Activated CD4-positive, alpha-beta T cell treated with anti-CD3 and anti-CD28 coated beads for 24 hours (primary cell): ENCODE measurements around the gene CNGA4.

Experiments used
- DNase-seq, 2 donors: peaks; one replicate each; pipeline ENCODE4 v3.0.0-alpha.2; 2020; ENCODE audit warnings: low read depth in 2 of 2

Gene CNGA4, protein sequence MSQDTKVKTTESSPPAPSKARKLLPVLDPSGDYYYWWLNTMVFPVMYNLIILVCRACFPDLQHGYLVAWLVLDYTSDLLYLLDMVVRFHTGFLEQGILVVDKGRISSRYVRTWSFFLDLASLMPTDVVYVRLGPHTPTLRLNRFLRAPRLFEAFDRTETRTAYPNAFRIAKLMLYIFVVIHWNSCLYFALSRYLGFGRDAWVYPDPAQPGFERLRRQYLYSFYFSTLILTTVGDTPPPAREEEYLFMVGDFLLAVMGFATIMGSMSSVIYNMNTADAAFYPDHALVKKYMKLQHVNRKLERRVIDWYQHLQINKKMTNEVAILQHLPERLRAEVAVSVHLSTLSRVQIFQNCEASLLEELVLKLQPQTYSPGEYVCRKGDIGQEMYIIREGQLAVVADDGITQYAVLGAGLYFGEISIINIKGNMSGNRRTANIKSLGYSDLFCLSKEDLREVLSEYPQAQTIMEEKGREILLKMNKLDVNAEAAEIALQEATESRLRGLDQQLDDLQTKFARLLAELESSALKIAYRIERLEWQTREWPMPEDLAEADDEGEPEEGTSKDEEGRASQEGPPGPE

GRCh38 chr11:6238902-6239301, at the start of gene CNGA4:
Gene CNGA4 (plus strand): TSS chr11:6239089. CDS start chr11:6239207, 118 bp downstream.
- DNase-seq: no peak

- no peak for DNase-seq
Measured at GRCh38 chr11:6191742-6192141, 47.1 kb upstream of the CNGA4 start.

- DNase-seq: no peak
Measured at GRCh38 chr11:6194065-6194581, 44.8 kb upstream of the CNGA4 start.

GRCh38 chr11:6196396-6196795, 42.5 kb upstream of the CNGA4 start:
- DNase-seq: no peak

- no peak for DNase-seq
Measured at GRCh38 chr11:6197466-6198200, 41.3 kb upstream of the CNGA4 start.

DNA sequence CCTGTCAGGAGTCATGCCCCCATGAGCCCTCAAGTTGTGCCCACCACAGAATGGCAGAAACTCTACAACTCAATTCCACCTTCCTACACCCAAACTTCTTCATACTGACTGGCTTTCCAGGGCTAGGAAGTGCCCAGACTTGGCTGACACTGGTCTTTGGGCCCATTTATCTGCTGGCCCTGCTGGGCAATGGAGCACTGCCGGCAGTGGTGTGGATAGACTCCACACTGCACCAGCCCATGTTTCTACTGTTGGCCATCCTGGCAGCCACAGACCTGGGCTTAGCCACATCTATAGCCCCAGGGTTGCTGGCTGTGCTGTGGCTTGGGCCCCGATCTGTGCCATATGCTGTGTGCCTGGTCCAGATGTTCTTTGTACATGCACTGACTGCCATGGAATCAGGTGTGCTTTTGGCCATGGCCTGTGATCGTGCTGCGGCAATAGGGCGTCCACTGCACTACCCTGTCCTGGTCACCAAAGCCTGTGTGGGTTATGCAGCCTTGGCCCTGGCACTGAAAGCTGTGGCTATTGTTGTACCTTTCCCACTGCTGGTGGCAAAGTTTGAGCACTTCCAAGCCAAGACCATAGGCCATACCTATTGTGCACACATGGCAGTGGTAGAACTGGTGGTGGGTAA, 39.6 kb upstream of the CNGA4 start, which contains the start of gene OR52W1:
Gene OR52W1 (plus strand): TSS at position 51 of the 637 bp plus-strand sequence. CDS start 0 bp downstream, at position 51.
- DNase-seq: no peak

DNA sequence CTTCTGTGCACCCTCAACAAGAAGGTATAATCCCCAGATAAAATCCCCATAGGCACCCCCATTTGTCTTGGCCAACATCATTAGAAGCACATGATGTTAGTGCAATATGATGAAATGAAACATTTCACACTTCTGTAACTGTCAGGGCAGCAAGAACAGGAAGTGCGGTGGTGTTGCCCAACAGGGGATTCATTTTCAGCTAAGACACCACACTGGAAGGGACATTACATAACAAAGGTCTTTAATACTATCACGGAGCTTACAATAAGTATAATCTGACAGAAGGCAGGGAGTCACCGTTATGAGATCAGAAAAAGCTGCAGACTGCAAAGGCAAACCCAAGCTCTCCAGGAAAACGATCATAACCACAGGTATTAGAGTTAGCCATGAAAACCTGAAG, 37.9 kb upstream of the CNGA4 start:
- no peak for DNase-seq

- DNase-seq: no peak
Measured at GRCh38 chr11:6201481-6201880, 37.4 kb upstream of the CNGA4 start.

- no peak for DNase-seq
Measured at GRCh38 chr11:6202041-6202440, 36.8 kb upstream of the CNGA4 start.

- no peak for DNase-seq
Measured at GRCh38 chr11:6203327-6203726, 35.6 kb upstream of the CNGA4 start.

DNA sequence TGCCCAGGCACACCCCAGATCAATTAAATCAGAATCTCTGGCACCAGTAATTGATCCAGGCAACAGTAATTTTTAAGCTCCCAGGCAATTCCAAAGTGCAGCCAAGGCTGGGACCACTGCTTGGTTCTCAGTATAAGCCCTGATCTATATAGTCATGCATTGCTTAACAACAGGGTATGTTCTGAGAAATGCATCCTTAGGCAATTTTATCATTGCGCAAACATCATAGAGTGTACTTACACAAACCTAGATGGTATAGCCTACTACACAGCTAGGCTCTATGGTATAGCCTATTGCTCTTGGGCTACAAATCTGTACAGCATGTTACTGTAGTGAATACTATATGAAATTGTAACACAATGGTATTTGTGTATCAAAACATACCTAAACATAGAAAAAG, 34.2 kb upstream of the CNGA4 start:
- no peak for DNase-seq

DNA sequence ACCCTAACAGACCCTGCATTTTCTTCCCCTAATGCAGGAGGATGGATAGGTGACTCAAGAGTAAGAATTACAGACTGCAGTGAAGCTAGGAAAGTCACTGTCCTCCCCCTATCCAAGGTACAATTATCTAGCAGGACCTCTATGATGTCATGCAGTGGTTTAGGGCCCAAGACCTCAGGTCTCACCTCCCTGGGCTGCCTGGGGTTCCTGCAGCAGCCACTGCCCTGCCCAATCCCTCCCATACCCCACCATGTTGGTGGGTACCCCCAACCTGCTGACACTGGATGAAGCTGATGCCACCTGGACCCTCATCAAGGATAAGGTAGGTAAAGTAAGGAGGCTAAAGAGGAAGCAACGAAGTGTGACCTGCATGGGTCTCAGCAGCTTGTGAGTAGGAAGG, 33.5 kb upstream of the CNGA4 start, which contains the start of gene C11orf42:
Gene C11orf42 (plus strand): TSS at position 192 of the 400 bp plus-strand sequence. CDS start 59 bp downstream, at position 251.
- no peak for DNase-seq

- no peak for DNase-seq
Measured at GRCh38 chr11:6206456-6207180, 32.3 kb upstream of the CNGA4 start.

DNA sequence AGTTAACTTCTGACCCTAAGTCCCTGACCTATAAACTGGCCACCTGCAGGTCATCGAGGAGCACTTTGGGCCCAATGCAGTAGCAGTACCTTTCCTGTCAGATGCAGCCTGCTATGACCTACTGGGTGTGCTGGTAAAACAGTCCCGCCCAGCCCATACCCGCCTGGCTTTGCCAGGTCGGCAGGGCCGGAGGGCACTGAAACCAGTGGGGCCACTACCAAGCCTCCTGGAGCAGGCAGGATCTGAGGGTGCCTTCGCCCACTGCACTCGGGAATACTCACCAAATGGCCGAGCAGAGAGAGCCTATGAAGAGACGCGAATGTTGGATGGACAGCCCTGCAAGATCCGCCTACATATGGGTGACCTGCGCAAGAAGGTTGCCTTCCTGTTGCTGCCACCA, 29.1 kb upstream of the CNGA4 start:
- DNase-seq: no peak

GRCh38 chr11:6210274-6210955, 28.5 kb upstream of the CNGA4 start:
- no peak for DNase-seq

GRCh38 chr11:6214530-6214929, 24.4 kb upstream of the CNGA4 start:
- no peak for DNase-seq

- DNase-seq: no peak
Measured at GRCh38 chr11:6216501-6216900, 22.4 kb upstream of the CNGA4 start.

GRCh38 chr11:6217722-6218121, 21.2 kb upstream of the CNGA4 start:
- no peak for DNase-seq

DNA sequence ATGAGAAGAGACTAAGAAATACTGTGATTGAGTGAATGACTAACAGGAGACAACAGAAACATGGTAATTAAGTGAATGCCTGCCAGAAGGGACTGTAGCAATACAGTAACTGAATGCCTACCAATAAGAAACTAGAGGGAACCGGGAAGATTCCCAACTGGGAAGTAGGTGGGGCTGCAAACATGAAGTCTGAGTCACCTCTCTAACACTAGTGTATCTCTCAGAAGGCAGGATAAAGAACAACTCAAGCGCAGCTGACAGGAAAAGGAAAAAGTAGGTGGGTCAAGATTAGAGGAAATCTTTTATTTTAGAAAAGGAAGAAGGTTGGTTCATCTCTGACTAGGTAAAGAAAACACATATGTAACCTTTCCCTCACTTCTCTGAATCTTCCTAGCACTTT, 19.5 kb upstream of the CNGA4 start:
- DNase-seq: no peak

GRCh38 chr11:6223854-6224253, 15.0 kb upstream of the CNGA4 start:
- no peak for DNase-seq

GRCh38 chr11:6224421-6224820, 14.5 kb upstream of the CNGA4 start:
- no peak for DNase-seq
